KOPT-K1 (cell line): Measurements from ENCODE around the gene MMP20.

Experiments
- H3K27ac ChIP-seq: fragments of 200-600 bp; sonication (generic); 2 replicates; pipeline ENCODE4 v1.5.1; 2016; ENCODE audit warnings: antibody characterized with exemption, mild to moderate bottlenecking, low read depth, low read length; ENCODE audit not compliant: poor library complexity, severe bottlenecking
- H3K36me3 ChIP-seq: fragments of 200-600 bp; sonication (generic); 2 replicates; pipeline ENCODE4 v1.5.1; 2017; ENCODE audit warnings: antibody characterized with exemption, mild to moderate bottlenecking, low read length, moderate library complexity; ENCODE audit not compliant: insufficient read depth
- H3K9me3 ChIP-seq: fragments of 200-600 bp; sonication (generic); 2 replicates; pipeline ENCODE4 v1.5.1; 2017; ENCODE audit warnings: antibody characterized with exemption, low read length, mild to moderate bottlenecking; ENCODE audit not compliant: insufficient read depth, poor library complexity, severe bottlenecking

Gene MMP20

GRCh38 chr11:102625177-102625576 lies at the start of gene MMP20:
Gene MMP20 (minus strand): TSS chr11:102625332. CDS start chr11:102625319, 13 bp downstream.
- Histone ChIP-seq H3K9me3 (no peaks in the 10 kb centered on the region), H3K27ac (no peak within 1 kb of the TSS), H3K36me3 (no peaks in the 10 kb centered on the region)

- H3K9me3 ChIP-seq, result no peaks in the 10 kb centered on the region
- no peaks in the 10 kb centered on the region for H3K36me3 ChIP-seq
- H3K27ac ChIP-seq, result no peak overlapping the region
Measured at GRCh38 chr11:102669664-102670063, 44.5 kb upstream of the MMP20 start.

GRCh38 chr11:102666331-102666957 lies 41.3 kb upstream of the MMP20 start:
- H3K27ac ChIP-seq, result no peak overlapping the region
- H3K9me3 ChIP-seq, result no peaks in the 10 kb centered on the region
- no peaks in the 10 kb centered on the region for H3K36me3 ChIP-seq

- Histone ChIP-seq H3K36me3 (no peaks in the 10 kb centered on the region), H3K27ac (no peak overlapping the region), H3K9me3 (no peaks in the 10 kb centered on the region)
Measured at GRCh38 chr11:102664001-102664752, 39.0 kb upstream of the MMP20 start.

GRCh38 chr11:102662607-102663006 lies 37.5 kb upstream of the MMP20 start:
- Histone ChIP-seq H3K36me3 (no peaks in the 10 kb centered on the region), H3K9me3 (no peaks in the 10 kb centered on the region), H3K27ac (no peak overlapping the region)

GRCh38 chr11:102661040-102661439 lies 35.9 kb upstream of the MMP20 start:
- H3K36me3 ChIP-seq, result no peaks in the 10 kb centered on the region
- H3K9me3 ChIP-seq, result no peaks in the 10 kb centered on the region

GRCh38 chr11:102656528-102656927 lies 31.4 kb upstream of the MMP20 start:
- Histone ChIP-seq H3K9me3 (peaks cover 5% of the 10 kb centered on the region), H3K36me3 (no peaks in the 10 kb centered on the region), H3K27ac (no peak overlapping the region)

More at GRCh38 chr11:102661040-102661439, 35.9 kb upstream of the MMP20 start:
- no peak overlapping the region for H3K27ac ChIP-seq

GRCh38 chr11:102655547-102655946 lies 30.4 kb upstream of the MMP20 start:
- H3K27ac ChIP-seq, result no peak overlapping the region
- no peaks in the 10 kb centered on the region for H3K36me3 ChIP-seq
- H3K9me3 ChIP-seq, result peaks cover 5% of the 10 kb centered on the region

- peaks cover 5% of the 10 kb centered on the region for H3K9me3 ChIP-seq
- no peaks in the 10 kb centered on the region for H3K36me3 ChIP-seq
- no peak overlapping the region for H3K27ac ChIP-seq
Measured at GRCh38 chr11:102654761-102655160, 29.6 kb upstream of the MMP20 start.

GRCh38 chr11:102653744-102654291 lies 28.7 kb upstream of the MMP20 start:
- Histone ChIP-seq H3K27ac (no peak overlapping the region), H3K36me3 (no peaks in the 10 kb centered on the region), H3K9me3 (peaks cover 5% of the 10 kb centered on the region)

- Histone ChIP-seq H3K36me3 (no peaks in the 10 kb centered on the region), H3K9me3 (no peaks in the 10 kb centered on the region), H3K27ac (no peak overlapping the region)
Measured at GRCh38 chr11:102647430-102647829, 22.3 kb upstream of the MMP20 start.

- H3K9me3 ChIP-seq, result no peaks in the 10 kb centered on the region
Measured at GRCh38 chr11:102643941-102644340, 18.8 kb upstream of the MMP20 start.

GRCh38 chr11:102640946-102641345 lies 15.8 kb upstream of the MMP20 start:
- no peaks in the 10 kb centered on the region for H3K36me3 ChIP-seq
- no peak overlapping the region for H3K27ac ChIP-seq
- no peaks in the 10 kb centered on the region for H3K9me3 ChIP-seq

More at GRCh38 chr11:102643941-102644340, 18.8 kb upstream of the MMP20 start:
- Histone ChIP-seq H3K36me3 (no peaks in the 10 kb centered on the region), H3K27ac (no peak overlapping the region)

GRCh38 chr11:102639656-102640055 lies 14.5 kb upstream of the MMP20 start:
- H3K9me3 ChIP-seq, result no peaks in the 10 kb centered on the region
- no peak overlapping the region for H3K27ac ChIP-seq
- H3K36me3 ChIP-seq, result no peaks in the 10 kb centered on the region

GRCh38 chr11:102637731-102638130 lies 12.6 kb upstream of the MMP20 start:
- no peaks in the 10 kb centered on the region for H3K9me3 ChIP-seq
- no peak overlapping the region for H3K27ac ChIP-seq
- H3K36me3 ChIP-seq, result no peaks in the 10 kb centered on the region
